Activated naive CD8-positive, alpha-beta T cell treated with anti-CD3 and anti-CD28 coated beads, Interleukin-2, amount 10 ng/mL, durations not matched to agents 7 days and 5 days (primary cell): ENCODE measurements around the gene NRIP2. TPM values are rescaled to one million over a fixed set of nuclear protein-coding genes. Genes with fewer than 3 reads are reported as not detected.

Source experiments
- total RNA-seq, 2 experiments: library from RNA; stranded (reverse); gene quantifications; one replicate each; pipeline ENCODE4 v1.2.3, GENCODE V29; 2021

Gene NRIP2
- total RNA-seq, 2 experiments from 2014 or later = not detected

Other genes with a start within 250 kb of the NRIP2 start
- 10 to 100 TPM; 62.3 to 67.7 TPM for gene FKBP4, start 40.1 kb downstream of the NRIP2 start, total RNA-seq
- 10 to 100 TPM; 66.2 to 66.8 TPM for gene ITFG2, start 22.4 kb downstream of the NRIP2 start, total RNA-seq
- under 1 TPM in 1 of 2 experiments, not detected in 1; 0.34 TPM for gene TEX52, start 22.0 kb upstream of the NRIP2 start, total RNA-seq
- 10 to 100 TPM; 73.9 to 86.9 TPM for gene FOXM1, start 42.1 kb upstream of the NRIP2 start, total RNA-seq
- gene RHNO1, start 42.2 kb upstream of the NRIP2 start, total RNA-seq = 10 to 100 TPM; 50.3 to 53.8 TPM
- gene TULP3, start 55.9 kb upstream of the NRIP2 start, total RNA-seq = 1 to 10 TPM; 8.1 TPM
- not detected for gene TEAD4, start 124.4 kb upstream of the NRIP2 start, total RNA-seq
- gene TSPAN9, start 242.3 kb upstream of the NRIP2 start, total RNA-seq = under 1 TPM; 0.42 to 0.60 TPM